K562 (cell line): ENCODE results near the gene SEL1L.

Experiments used
- MLX ChIP-seq, 2 experiments: fragments of 450-650 bp in 1 of 2; sonication (generic) in 1 of 2; formaldehyde crosslinking; conservative IDR thresholded peaks; 2 replicates each; pipeline versions ENCODE4 v1.4.0 to v1.8.1; 2020 to 2022; ENCODE audit warnings: mild to moderate bottlenecking in 1 of 2, missing genetic modification reagents in 1 of 2
- ZNF407 ChIP-seq: fragments of 450-650 bp; IDR thresholded peaks from 2 replicates; pipeline ENCODE4 v1.6.1; 2016; ENCODE audit warnings: low read depth
- TF ChIP-seq, protein P1 (sequence below): fragments of 150-350 bp; conservative IDR thresholded peaks from 2 replicates; pipeline ENCODE4 v1.6.1; 2014; ENCODE audit warnings: low read length
- TF ChIP-seq, protein P2 (sequence below), 2 experiments: IDR thresholded peaks; 2 replicates each; pipeline ENCODE4 v1.6.1; 2011; ENCODE audit warnings: borderline replicate concordance in 1 of 2, control low read depth in 1 of 2, low read depth in 1 of 2, low read length in 1 of 2, mild to moderate bottlenecking in 1 of 2, mixed read lengths in 1 of 2, moderate library complexity in 1 of 2; ENCODE audit not compliant: insufficient read depth in 1 of 2, insufficient read length in 1 of 2, poor library complexity in 1 of 2, severe bottlenecking in 1 of 2; ENCODE audit errors: extremely low read depth in 1 of 2

GRCh38 chr14:81523016-81523415 is 10.6 kb downstream of the SEL1L start:
- TF ChIP-seq MLX (CRISPR knock-in tag; conservative IDR thresholded peaks at IDR 0.05) (no peak), ZNF407 (no peak)
- TF ChIP-seq, protein P1, sequence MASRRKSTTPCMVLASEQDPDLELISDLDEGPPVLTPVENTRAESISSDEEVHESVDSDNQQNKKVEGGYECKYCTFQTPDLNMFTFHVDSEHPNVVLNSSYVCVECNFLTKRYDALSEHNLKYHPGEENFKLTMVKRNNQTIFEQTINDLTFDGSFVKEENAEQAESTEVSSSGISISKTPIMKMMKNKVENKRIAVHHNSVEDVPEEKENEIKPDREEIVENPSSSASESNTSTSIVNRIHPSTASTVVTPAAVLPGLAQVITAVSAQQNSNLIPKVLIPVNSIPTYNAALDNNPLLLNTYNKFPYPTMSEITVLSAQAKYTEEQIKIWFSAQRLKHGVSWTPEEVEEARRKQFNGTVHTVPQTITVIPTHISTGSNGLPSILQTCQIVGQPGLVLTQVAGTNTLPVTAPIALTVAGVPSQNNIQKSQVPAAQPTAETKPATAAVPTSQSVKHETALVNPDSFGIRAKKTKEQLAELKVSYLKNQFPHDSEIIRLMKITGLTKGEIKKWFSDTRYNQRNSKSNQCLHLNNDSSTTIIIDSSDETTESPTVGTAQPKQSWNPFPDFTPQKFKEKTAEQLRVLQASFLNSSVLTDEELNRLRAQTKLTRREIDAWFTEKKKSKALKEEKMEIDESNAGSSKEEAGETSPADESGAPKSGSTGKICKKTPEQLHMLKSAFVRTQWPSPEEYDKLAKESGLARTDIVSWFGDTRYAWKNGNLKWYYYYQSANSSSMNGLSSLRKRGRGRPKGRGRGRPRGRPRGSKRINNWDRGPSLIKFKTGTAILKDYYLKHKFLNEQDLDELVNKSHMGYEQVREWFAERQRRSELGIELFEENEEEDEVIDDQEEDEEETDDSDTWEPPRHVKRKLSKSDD, result no peak
- TF ChIP-seq, protein P2, sequence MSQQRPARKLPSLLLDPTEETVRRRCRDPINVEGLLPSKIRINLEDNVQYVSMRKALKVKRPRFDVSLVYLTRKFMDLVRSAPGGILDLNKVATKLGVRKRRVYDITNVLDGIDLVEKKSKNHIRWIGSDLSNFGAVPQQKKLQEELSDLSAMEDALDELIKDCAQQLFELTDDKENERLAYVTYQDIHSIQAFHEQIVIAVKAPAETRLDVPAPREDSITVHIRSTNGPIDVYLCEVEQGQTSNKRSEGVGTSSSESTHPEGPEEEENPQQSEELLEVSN (IDR thresholded peaks at IDR 0.05; ENCODE audit: borderline replicate concordance in 1 of 2, extremely low read depth in 1 of 2, insufficient read depth in 1 of 2, insufficient read length in 1 of 2, low read depth in 1 of 2, low read length in 1 of 2, poor library complexity in 1 of 2, severe bottlenecking in 1 of 2), result no peak
